ENCODE measurements around the gene OR1I1. TPM values are rescaled to one million over a fixed set of nuclear protein-coding genes. Genes with fewer than 3 reads are reported as not detected.

OR1I1 gene
- total RNA-seq, 1 donor from 2014 or later = not detected

DNA sequence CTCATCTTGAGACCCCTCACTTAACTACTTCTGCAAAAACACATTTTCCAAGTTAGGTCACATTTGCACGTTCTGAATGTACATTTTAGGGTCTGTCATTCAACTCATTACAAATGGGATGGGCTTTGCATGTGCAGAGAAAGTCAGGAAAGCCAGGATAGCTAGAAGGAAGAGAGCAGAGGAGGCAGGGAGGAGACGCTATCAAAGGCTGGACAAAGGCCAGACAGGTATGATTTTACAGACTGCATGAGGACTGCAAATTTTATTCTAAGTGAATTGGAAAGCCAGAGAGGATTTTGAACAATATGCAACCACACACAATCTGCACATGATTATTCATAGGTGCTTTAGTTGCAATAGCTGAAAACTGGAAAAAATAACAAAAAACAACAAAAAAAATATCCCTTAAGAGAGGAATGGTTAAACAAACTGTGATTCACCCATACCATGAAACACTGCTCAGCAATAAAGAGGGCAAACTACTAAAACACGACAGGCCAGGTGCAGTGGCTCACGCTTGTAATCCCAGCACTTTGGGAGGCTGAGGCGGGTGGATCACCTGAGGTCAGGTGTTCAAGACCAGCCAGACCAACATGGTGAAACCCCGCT is 46.3 kb downstream of the OR1I1 start:
- POLR2A ChIA-PET = no interaction called here
- no peak overlapping the region for H3K4me3 Mint-ChIP-seq

DNA sequence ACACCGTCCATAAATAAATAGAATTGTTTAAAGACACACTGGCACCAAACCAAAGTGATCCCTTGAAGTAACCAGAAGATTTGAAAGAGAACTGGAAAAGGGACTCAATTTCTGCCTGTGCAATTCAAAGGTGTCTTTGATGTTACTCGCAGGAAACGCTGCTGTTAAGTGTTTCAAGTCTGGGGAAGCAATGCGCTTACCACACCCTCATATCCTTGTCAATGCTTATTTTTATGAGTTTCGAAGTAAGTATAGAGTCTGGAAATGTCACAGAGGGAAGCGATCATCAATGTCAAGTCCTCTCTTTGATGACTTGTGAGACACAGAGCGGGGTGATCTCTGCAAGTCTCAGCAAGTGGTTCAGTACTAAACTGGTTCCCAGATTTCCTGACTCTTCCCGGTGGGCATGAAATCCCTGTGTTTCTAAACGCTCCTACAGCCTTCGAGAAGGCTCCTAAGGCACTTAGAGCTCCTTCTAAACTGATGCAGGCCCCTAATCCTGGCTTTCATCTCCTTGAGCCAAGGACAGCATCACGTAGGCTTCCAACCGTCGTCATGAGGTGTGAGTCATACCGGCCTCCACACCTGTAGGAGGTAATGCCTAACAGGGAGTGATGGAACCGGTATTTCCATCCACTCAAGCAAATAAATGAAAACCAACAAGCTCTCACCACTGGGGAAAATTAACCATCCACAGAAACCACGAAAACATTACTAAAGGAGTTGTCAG is 48.0 kb downstream of the OR1I1 start:
- peaks cover 8% of the 10 kb centered on the region for H3K4me1 Mint-ChIP-seq
- H3K4me3 Mint-ChIP-seq = no peak overlapping the region
- POLR2A ChIA-PET = no interaction called here
- CTCF ChIA-PET = no interaction called here
- DNase-seq (no peak), ATAC-seq (ENCODE audit: low read depth) (no peak)
- H3K9me3 Mint-ChIP-seq = no peaks in the 10 kb centered on the region
- peaks cover 6% of the 10 kb centered on the region for H3K27me3 Mint-ChIP-seq
- intact Hi-C loops (cut with micrococcal nuclease) = no loop called here
- peaks cover 7% of the 10 kb centered on the region for H3K36me3 Mint-ChIP-seq (ENCODE audit: low read depth)
- TF ChIP-seq, protein P1, sequence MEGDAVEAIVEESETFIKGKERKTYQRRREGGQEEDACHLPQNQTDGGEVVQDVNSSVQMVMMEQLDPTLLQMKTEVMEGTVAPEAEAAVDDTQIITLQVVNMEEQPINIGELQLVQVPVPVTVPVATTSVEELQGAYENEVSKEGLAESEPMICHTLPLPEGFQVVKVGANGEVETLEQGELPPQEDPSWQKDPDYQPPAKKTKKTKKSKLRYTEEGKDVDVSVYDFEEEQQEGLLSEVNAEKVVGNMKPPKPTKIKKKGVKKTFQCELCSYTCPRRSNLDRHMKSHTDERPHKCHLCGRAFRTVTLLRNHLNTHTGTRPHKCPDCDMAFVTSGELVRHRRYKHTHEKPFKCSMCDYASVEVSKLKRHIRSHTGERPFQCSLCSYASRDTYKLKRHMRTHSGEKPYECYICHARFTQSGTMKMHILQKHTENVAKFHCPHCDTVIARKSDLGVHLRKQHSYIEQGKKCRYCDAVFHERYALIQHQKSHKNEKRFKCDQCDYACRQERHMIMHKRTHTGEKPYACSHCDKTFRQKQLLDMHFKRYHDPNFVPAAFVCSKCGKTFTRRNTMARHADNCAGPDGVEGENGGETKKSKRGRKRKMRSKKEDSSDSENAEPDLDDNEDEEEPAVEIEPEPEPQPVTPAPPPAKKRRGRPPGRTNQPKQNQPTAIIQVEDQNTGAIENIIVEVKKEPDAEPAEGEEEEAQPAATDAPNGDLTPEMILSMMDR (IDR thresholded peaks at IDR 0.05) = no peak
- H3K27ac Mint-ChIP-seq = no peak overlapping the region

More for the DNA sequence above, 46.3 kb downstream of the OR1I1 start:
- Mint-ChIP-seq H3K27me3 (peaks cover 6% of the 10 kb centered on the region), H3K27ac (no peak overlapping the region), H3K9me3 (no peaks in the 10 kb centered on the region), H3K36me3 (ENCODE audit: low read depth) (peaks cover 9% of the 10 kb centered on the region), H3K4me1 (peaks cover 17% of the 10 kb centered on the region)
- DNase-seq = no peak
- no peak for ATAC-seq (ENCODE audit: low read depth)
- TF ChIP-seq, protein P1 (IDR thresholded peaks at IDR 0.05) = no peak
- intact Hi-C loops (cut with micrococcal nuclease) = no loop called here
- CTCF ChIA-PET = no interaction called here

DNA sequence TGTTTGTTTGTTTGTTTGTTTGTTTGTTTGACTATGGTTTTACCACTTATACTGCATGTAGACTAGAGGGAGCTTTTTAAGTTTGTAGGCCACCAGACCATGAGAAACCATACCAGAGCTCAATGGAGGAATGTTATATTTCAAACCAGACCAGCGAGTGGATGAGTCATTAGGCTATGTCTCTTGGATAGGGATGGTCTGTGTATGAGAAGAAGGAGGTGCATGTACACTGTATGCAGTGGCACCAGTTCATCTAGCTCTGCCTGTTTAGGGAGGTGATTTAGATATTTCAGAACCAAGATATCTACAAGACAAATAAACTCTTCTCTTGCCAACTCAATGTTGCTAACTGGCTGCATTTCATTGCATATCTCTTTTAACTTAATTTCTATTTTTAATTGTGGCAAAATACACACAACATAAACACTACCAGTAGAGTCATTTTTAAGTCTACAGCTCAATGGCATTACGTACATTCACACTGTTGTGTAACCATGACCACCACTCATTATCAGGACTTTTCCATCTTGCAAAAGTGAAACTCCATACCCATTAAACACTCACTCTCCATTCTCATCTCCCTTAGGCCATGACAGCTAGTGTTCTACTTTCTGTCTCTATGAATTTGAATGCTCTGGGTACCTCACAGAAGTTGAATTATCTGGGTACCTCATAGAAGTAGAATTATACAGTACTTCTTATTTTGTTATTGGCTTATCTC is 54.4 kb downstream of the OR1I1 start:
- ATAC-seq (ENCODE audit: low read depth) (no peak), DNase-seq (no peak)
- no peak overlapping the region for H3K4me3 Mint-ChIP-seq
- ChIA-PET POLR2A (no interaction called here), CTCF (no interaction called here)
- no peaks in the 10 kb centered on the region for H3K36me3 Mint-ChIP-seq (ENCODE audit: low read depth)
- H3K9me3 Mint-ChIP-seq = peaks cover 12% of the 10 kb centered on the region
- no peak overlapping the region for H3K27ac Mint-ChIP-seq
- peaks cover 18% of the 10 kb centered on the region for H3K27me3 Mint-ChIP-seq
- no peaks in the 10 kb centered on the region for H3K4me1 Mint-ChIP-seq
- intact Hi-C loops (cut with micrococcal nuclease) = no loop called here
- TF ChIP-seq, protein P1 (IDR thresholded peaks at IDR 0.05) = no peak

DNA sequence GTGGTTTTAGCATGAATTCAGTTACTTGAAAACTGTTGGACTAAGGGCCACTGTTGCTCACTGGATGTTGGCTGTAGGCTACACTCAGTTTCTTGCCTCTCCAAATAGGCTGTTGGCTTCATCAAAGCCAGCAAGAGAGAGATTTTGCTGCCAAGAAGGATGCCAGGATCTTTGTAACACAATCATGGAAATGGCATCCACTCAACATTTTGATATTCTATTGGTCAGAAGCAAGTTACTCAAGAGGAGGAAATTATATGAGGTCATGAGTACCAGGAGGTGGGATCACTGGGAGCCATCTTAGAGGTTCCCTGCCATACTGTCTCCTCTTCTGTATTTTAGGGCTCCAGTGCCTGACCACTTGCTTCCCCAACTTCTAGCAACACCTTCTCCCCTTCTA is 55.8 kb downstream of the OR1I1 start:
- Mint-ChIP-seq H3K27me3 (peaks cover 21% of the 10 kb centered on the region), H3K27ac (no peak overlapping the region), H3K9me3 (peaks cover 12% of the 10 kb centered on the region), H3K4me3 (no peak overlapping the region), H3K4me1 (no peaks in the 10 kb centered on the region), H3K36me3 (ENCODE audit: low read depth) (no peaks in the 10 kb centered on the region)
- ChIA-PET CTCF (no interaction called here), POLR2A (no interaction called here)
- intact Hi-C loops (cut with micrococcal nuclease) = no loop called here
- TF ChIP-seq, protein P1 (IDR thresholded peaks at IDR 0.05) = no peak
- no peak for DNase-seq
- ATAC-seq (ENCODE audit: low read depth) = no peak

DNA sequence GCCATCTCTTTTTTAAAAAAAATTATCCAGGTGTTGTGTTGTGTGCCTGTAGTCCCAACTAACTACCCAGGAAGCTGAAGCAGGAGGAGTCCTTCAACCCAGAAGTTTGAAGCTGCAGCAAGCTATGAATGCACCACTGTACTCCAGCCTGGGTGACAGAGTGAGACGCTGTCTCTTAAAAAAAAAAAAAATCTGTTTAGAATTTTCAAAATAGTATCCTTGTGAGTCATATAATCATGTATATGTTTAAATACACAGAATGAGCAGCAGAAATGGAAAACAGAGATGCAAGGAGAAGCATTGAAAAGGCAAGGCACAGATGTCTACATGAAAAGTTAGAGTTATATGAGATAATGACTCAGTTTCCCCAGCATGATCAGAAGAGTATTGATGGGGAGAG is 56.4 kb downstream of the OR1I1 start:
- CTCF ChIA-PET = interaction anchor here (0.6 kb wide), 1 partner anchor 16 kb away, joined by 3 read pairs; no protein-coding TSS in a partner anchor
- Mint-ChIP-seq H3K4me1 (no peaks in the 10 kb centered on the region), H3K4me3 (no peak overlapping the region), H3K9me3 (peaks cover 12% of the 10 kb centered on the region), H3K27me3 (peaks cover 21% of the 10 kb centered on the region), H3K27ac (no peak overlapping the region), H3K36me3 (ENCODE audit: low read depth) (no peaks in the 10 kb centered on the region)
- TF ChIP-seq, protein P1 (IDR thresholded peaks at IDR 0.05) = no peak
- POLR2A ChIA-PET = no interaction called here
- ATAC-seq (ENCODE audit: low read depth) = no peak
- intact Hi-C loops (cut with micrococcal nuclease) = no loop called here
- no peak for DNase-seq

Measured in activated B cell treated with CpG ODN at 0.5 μM for 24 hours (primary cell).